Globus pallidus (tissue), 1 donor: Measurements from ENCODE around the gene DRC1.

Experiments
- DNase-seq: peaks from one replicate; pipeline ENCODE4 v3.0.0-alpha.2; 2015; ENCODE audit warnings: low spot score

DRC1 gene

DNA sequence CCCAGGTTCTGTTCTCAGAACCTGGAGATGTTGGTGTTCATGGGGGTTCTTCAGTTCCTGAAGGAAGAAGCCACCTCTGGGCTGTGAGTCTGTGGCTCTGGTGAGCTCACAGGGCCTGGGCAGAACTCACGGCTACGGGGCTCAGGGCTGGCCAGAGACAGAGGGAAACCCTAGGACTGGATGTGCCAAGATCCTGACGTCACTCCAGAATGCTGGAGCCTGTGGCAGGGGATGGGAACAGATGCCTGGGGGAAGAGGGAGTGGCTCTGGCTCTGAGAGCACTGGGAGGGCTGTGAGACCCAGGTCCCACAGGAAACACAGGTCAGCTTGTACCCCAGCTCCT, 76.2 kb downstream of the DRC1 start, which contains the start of gene OTOF:
TSS of gene OTOF (minus strand) at position 214 of the 343 bp plus-strand sequence.
- DNase-seq: peak; percentile 14

DNA sequence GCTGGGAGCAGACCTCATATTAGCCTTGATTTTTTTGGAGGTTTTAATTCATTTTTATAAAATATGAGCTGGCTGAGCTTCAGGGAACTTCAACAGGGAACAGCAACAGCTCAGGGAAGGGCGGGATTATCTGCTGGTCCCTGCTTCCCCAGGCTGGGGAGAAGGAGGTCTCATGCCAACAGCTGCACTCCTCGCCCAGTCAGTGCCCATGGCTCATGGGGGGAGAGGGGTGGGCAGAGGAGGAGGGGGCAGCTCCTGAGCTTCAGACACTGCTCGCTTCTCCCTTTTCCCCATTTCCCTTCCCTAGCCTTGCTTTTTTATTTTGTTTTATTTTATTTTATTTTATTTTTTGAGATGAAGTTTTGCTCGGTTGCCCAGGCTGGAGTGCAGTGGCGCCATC, 76.6 kb downstream of the DRC1 start:
- DNase-seq: no peak

GRCh38 chr2:26479131-26479788, 77.5 kb downstream of the DRC1 start:
- DNase-seq: no peak

DNA sequence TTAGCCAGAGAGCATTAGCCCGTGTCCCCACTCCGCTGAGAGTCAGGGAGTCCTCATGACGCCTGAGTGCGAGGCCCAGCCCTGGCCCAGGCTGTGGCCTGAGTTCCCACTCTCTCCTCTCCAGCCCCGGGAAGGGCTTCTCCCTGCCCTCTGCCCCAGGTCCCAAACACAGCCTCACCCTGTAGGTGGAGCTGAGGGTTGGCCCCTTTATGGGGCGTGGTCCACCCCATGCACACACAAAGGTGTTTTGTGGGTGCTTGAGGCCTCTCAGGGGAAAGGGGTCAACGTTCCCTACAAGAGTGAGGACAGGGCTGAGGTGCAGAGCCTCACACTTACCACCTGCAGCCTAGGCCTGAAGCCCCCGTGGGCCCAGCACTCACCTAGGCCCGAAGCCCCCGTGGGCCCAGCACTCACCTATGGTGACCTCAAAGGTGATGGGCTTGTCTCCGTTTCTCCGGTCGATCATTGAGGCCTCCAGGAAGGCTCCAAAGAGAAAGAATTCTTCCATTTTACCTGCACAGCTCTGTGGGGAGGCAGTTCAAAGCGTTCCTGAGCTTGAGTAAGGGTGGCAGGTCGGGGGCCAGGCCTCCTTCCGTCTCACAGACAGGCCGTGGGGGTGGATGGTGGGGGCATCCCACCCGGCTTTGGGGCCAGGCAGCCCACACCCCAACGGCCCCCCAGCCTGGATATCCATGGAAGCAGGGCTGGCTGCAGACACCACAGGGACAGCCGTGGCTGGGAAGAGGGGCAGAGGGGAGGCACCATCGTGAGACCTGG, 78.3 kb downstream of the DRC1 start:
- DNase-seq: no peak

DNA sequence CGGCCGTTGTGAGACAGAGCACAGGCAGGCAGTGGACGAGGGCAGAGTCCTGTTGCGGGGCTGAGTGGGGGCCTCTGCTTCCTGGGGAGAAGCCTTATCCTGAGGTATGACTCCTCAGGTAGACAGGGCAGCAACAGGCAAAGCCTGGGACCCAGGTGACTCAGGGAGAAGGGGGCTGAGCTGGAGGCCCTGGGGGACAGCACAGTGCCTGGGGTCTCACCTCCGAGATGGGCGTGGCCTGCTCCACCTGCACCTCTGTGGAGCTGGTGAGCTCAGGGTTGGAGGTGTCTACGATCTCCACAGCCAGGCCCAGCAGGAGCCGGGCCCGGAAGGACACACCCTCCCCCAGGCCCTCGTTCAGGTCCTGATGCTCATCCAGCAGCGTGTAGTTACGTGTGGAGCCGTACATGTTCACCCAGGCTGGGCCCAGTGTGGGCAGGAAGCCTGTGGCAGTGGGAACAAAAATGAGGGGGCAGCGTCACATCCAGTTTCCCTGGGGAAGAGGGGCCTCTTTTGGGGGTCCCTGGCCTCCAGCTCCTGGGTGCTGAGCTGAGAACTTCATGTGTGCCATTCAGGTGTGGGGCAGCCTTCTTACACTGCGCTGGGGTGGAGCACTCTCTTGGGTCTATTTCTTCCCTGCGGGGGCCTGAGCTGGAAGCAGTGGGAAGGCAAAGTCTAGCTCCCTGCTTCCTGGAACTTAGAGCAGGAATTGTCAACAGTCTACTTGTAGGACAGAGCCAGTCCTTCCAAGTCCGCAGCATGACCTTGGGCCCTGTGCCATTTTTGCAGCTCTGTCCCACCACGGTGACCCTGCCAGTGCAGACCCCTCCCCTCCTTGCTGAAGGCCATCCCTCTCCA, 79.1 kb downstream of the DRC1 start:
- DNase-seq: no peak

- DNase-seq: no peak
Measured at GRCh38 chr2:26481706-26482105, 80.0 kb downstream of the DRC1 start.

DNA sequence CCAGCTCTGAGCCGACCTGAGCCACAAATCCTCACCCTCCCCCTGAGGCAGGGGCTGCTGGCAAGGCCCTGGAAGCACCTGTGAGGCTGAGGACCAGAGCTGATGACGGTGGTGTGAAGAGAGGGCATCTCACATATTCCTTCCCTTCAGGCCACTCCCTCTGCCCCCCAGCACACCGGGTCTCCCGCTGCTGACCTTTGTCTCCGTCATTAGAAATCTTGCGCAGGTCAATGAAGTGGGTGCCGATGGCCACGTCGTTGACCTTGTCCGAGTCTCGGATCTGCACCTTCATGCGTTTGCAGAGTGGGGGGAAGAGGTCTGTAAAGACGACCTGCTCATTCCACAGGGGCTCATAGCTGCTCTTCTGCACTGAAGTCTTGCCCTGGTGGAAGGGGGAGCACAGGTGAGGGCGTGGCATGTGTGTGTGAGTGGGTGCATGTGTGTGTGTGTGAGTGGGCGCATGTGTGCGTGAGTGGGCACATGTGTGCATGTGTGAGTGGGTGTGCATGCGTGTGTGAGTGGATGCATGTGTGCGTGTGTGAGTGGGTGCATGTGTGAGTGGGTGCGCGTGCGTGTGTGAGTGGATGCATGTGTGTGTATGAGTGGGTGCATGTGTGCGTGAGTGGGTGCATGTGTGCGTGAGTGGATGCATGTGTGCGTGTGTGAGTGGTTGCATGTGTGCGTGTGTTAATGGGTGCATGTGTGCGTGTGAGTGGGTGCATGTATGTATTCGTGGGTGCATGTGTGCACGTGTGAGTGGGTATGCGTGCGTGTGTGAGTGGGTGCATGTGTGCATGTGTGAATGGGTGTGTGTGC, 80.7 kb downstream of the DRC1 start:
- no peak for DNase-seq

GRCh38 chr2:26483027-26483326, 81.3 kb downstream of the DRC1 start:
- DNase-seq: no peak

DNA sequence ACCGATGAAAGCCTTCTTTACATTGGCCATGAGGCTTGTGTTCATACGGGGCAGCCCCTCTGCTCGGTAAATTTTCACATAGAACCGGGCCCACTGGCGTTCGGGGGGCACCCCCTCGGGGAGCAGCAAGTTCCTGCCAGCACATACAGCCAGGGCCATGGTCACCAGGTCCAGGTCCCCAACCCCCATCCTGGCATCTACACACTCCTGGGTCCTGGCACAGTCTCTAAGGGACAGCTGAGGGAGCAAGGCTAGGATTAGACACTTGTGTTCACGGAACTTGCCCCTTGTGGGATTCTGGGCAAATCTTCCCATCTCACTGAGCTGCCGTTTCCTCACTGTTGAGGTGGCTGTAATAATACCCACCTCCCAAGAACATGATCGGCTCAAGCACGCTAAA, 81.8 kb downstream of the DRC1 start:
- DNase-seq: no peak

DNA sequence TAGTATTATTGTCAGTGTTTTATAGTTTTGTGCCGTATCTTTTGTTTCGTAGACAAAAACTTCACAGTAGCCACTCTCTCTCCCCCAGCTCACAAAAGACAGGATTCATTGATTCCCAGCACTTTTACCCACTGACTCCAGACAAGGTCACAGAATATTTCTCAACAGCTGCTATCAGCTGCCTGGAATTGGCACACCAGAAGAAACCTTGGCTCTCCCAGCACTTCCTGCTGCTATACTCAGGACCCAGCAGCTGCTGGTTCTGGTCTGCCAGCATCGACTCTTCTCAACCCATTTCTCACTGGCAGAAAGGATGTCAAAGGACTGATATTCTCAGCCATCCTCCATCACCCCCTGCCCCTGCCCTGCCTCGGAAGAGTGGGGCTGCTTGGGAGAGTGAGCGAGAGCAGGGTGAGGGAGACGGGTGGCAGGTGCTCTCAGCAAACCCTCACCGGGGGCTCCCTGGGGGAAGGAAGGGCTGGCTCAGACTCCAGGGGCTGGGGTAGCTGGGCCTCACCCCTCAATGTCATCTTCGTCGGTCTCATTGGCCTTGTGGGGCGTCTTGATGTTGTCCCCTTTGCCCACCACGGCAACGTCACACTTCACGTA, 82.3 kb downstream of the DRC1 start:
- DNase-seq: no peak

- DNase-seq: no peak
Measured at GRCh38 chr2:26484579-26484978, 82.9 kb downstream of the DRC1 start.

DNA sequence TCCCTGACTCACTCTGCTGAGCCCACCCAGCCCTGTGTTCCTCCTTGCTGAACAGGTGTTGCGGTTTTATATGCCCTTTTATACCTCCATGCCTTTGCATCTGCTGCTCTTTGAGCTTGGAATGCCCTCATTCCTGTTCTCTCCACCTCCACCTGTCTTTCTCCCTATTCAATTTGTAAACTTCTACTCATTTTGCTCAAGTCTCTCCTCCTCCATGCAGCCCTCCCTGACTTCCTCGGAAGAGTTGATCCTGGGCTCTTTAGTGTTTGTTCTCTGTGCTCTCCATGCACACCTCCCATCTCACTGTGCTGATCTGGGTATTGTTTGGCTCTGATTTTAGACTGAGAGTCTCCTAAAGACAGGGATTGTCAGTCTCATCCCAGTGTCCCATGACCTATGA, 83.4 kb downstream of the DRC1 start:
- DNase-seq: no peak

DNA sequence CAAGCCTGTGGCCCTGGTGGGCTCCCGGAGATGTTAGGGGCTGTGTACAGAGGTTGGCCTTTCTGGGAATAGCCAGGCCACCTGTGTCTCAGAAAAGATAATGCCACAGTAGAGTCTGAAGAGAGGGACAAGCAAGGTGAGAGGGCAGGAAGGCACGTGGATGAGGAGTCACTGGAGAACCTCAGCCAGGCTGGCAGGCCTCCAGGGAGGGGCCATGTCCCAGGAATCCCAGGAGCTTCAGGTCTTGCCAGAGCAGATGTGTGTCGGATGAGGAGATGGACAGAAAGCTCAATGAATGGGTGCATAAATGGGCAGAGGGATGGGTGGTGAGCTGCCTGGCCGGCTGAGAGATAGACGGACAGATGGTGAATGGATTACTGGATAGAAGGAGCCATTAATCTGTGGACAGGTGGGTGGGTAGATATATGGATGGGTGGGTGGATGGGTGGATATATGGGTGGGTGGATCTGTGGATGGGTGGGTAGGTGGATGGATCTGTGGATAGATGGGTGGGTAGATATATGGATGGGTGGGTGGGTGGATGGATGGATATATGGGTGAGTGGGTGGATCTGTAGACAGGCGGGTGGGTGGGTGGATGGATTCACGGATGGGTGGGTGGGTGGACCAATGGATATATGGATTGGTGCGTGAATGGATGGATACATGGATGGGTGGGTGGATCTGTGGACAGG, 84.2 kb downstream of the DRC1 start:
- no peak for DNase-seq

DNA sequence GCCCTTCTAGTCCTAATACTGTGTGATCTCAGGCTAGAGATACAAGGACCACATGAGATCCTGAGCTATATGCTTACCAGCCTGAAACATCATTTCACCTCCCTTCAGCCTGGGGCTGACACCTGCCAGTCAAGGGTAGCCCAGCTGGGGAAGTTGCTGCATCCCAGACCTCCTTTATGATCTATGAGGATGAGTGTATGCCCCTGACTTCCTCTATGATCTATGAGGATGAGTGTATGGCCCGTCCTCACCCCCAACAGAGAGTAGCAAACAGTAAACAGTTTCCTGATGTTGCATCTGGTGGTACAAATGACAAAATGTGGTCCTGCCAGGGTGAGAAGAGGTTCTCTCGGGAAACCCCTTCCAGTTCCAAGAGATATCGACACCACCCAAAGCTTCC, 85.1 kb downstream of the DRC1 start:
- DNase-seq: no peak

- no peak for DNase-seq
Measured at GRCh38 chr2:26487192-26487591, 85.5 kb downstream of the DRC1 start.

- no peak for DNase-seq
Measured at GRCh38 chr2:26488463-26489212, 86.9 kb downstream of the DRC1 start.

GRCh38 chr2:26489213-26489850, 87.6 kb downstream of the DRC1 start:
- DNase-seq: no peak

DNA sequence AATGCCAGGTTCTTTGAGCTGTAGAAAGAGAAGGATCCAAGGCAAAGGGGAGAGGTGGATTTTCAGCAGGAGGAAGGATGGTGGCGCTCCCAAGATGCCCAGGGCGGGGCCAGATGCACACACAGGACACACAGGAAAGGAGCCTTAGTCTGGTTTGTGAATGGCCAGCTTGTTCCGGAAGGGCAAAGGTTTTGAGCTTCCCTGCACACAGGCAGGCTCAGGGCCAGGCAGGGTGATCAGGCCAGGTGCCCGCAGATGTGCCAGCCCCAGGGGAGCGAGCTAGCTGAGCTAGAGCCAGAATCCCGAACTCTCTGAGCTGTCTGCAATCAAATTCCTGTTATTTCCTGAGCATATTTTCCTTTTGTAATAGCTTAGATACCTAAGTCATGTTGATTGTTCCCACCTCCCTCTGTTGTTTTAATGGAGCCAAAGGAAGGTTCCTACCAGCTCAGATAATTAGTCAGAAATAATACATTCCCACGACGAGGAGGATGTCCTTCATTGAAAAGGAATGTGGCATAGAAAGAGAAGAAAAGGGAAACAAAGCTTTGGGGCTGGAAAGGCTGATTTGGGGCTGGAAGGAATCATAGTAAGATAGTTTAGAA, 89.9 kb downstream of the DRC1 start:
- no peak for DNase-seq

GRCh38 chr2:26492749-26493515, 91.2 kb downstream of the DRC1 start:
- DNase-seq: no peak
